Sigmoid colon (tissue), 4 donors: ENCODE data around the gene MACROH2A1.

Experiments used
- CTCF ChIP-seq, 4 experiments: fragments of 450-650 bp in 3 of 4; fragments of 200-600 bp in 1 of 4; IDR thresholded peaks; one replicate each; pipeline ENCODE4 v1.5.1; 2016 to 2019; ENCODE audit warnings: antibody characterized with exemption in 4 of 4, mild to moderate bottlenecking in 3 of 4, moderate library complexity in 2 of 4
- EP300 ChIP-seq, 4 donors: sonication (generic); formaldehyde crosslinking; IDR thresholded peaks; one replicate each; pipeline ENCODE4 v1.6.1; 2017; ENCODE audit warnings: antibody characterized with exemption in 4 of 4
- POLR2A ChIP-seq, 2 donors: fragments of 450-650 bp; IDR thresholded peaks; one replicate each; pipeline ENCODE4 v1.6.1; 2016; ENCODE audit warnings: antibody characterized with exemption in 2 of 2, mild to moderate bottlenecking in 2 of 2, moderate library complexity in 2 of 2
- POLR2AphosphoS5 ChIP-seq, 4 donors: sonication (generic); formaldehyde crosslinking; IDR thresholded peaks; one replicate each; pipeline ENCODE4 v1.6.1; 2017; ENCODE audit warnings: antibody characterized with exemption in 4 of 4

- TF ChIP-seq POLR2A (IDR thresholded peaks at IDR 0.05): no peak
- TF ChIP-seq CTCF (IDR thresholded peaks at IDR 0.05): no peak
- TF ChIP-seq POLR2AphosphoS5 (IDR thresholded peaks at IDR 0.05): no peak
- no peak for TF ChIP-seq EP300 (IDR thresholded peaks at IDR 0.05)
Measured at GRCh38 chr5:135367554-135367953, 31.5 kb downstream of the MACROH2A1 start.
